Medulla oblongata (tissue), 1 donor: ENCODE results near the gene SRRM3.
"Not testable (repeated sequence)": the region's sequence is repeated elsewhere in the genome, so short reads cannot be mapped to it uniquely, and the experiment has no call there.

Source experiments
- DNase-seq: peaks from one replicate; pipeline ENCODE4 v3.0.0-alpha.2; 2015; ENCODE audit errors: extremely low spot score

Gene SRRM3

DNA sequence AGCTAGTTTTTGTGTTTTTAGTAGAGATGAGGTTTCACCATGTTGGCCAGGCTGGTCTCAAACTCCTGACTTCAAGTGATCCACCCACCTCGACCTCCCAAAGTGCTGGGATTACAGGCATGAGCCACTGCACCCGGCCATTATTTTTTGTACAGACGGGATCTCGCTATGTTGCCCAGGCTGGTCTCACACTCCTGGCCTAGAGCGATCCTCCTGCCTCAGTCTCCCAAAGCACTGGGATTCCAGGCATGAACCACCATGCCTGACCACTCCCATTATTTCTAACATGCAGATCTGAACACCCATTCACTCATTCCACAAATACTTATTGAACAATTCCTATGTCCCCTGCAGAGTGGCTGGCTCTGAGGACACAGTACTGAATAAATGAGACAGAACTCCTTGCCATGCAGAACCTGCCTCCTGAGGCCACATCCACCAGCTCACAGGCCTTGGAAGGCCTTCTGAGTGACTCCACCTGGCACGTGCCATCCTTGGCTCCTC, 89.2 kb downstream of the SRRM3 start:
- DNase-seq = not testable (repeated sequence)

DNA sequence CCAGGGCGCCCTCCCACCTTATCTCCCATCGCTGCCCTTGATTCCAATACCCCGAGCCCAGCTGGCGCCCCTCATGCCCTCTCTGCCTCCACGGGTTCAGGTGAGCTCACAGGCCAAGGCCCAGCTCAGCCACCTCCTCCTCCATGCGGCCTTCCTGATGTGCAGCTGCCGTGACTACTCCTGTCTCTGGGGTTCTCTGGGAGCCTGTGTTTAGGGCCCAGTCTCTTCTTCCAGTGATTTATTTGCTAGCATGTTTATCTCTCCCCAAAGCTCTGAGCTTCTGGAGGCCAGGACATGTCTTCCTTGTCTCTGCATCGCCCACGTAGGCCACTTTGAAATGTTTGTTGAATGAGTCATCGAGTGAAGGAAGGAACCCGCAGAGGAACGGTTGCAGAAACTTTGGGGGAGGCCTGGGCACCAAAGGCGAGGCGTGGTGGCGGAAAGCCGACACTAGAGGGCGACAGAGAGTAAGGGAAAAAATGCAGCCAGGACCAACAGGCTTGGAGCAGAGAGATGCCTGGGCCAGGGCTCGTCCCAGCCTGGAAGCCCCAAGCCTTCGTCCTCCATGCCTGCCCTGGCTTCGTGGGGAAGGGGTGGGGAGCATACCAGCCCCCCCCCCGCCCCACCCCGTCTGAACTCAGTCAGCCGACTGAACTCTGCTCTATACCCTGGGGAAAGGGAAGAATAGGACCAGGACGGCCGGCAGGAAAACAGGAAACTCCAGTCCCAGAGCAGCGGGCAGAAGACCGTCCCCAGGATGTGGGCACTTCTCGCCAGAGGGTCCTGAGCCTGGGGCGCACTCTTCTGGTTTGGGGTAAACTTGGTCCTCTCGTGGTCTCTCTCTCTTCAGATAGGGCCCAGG, 89.9 kb downstream of the SRRM3 start:
- peak; percentile 95 for DNase-seq

DNA sequence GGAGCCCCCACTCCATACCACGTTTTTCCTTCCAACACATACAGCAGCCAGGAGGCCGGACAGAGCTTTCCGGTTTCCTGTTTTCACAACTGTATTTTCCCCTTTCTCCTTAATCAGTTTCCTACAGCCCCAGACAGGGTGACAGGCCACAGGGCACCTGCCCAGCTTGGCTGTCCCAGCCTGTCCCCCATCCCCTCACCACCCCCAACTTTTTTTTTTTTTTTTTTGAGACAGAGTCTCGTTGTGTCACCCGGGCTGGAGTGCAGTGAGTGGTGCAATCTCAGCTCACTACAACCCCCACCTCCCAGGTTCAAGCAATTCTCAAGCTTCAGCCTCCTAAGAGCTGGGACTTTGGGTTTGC, 90.5 kb downstream of the SRRM3 start:
- DNase-seq = no peak

DNA sequence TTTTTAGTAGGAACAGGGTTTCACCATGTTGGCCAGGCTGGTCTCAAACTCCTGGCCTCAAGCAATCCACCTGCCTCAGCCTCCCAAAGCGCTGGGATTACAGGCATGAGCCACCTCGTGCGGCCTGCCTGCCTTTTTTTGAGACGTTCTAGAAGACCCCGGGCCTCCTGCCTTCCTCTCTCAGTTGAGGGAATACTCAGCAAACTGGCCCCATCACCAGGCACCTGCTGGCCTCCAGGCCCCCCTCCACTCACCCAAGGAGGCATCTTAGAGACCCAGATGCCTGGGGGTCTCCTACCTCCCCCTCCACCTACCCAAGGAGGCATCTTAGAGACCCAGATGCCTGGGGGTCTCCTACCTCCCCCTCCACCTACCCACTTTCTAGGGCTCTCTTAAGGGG, 91.2 kb downstream of the SRRM3 start:
- DNase-seq = not testable (repeated sequence)

DNA sequence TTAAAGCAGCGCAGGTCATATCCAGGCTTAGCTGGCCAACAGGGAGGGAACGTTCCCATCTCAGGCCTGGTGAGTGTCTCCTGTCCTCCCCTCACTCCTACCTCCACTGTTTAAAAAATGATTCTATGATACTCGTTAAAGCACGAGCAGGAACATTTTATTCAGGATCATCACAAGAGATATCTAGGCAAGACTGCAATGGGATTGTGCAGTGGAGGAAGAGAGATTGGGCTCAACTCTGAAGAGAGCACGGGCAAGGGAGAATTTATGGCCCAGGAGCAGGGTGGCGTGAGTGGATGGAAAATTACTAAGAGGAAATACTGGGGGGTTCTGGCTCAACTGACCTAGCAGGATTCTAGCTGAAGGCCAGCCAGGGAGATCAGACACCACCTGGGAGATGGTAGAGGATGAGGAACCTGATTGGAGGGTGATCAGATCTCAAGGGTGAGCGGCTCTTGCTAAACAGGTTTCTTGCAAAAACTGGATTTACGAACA, 91.8 kb downstream of the SRRM3 start:
- DNase-seq = no peak

DNA sequence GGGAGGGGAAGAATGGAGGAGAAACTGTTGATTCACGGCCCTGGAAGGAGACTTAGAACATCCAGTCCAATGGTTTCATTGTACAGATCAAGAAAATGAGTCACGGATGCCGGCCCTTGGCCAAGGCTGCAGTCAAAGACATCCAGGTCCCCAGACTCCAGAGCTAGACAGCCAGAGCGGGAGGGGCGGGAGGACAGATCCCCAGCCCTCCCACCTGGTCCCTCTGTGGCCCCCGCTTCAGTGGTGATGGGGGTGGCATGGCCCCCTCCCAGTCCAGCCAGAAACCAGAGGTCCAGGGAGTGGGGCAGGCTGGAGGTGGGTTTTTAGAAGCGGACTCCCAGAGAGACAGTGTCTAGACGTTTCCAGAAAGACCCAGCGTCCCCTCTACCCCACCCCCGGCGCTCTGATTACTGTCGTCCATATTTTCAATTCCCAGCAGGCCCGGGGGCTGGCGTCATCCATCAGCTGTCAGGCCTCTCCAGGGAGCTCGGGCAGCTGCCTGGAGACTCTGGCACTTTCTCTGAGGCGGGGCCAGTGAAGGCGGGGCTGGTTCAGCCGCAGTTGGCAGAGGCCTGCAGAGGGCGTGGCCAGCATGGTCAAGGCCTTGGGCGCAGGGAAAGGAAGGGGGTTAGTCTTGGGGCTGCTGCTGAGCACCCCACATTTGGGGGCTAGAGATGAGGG, 92.8 kb downstream of the SRRM3 start:
- peak; percentile 98 for DNase-seq

DNA sequence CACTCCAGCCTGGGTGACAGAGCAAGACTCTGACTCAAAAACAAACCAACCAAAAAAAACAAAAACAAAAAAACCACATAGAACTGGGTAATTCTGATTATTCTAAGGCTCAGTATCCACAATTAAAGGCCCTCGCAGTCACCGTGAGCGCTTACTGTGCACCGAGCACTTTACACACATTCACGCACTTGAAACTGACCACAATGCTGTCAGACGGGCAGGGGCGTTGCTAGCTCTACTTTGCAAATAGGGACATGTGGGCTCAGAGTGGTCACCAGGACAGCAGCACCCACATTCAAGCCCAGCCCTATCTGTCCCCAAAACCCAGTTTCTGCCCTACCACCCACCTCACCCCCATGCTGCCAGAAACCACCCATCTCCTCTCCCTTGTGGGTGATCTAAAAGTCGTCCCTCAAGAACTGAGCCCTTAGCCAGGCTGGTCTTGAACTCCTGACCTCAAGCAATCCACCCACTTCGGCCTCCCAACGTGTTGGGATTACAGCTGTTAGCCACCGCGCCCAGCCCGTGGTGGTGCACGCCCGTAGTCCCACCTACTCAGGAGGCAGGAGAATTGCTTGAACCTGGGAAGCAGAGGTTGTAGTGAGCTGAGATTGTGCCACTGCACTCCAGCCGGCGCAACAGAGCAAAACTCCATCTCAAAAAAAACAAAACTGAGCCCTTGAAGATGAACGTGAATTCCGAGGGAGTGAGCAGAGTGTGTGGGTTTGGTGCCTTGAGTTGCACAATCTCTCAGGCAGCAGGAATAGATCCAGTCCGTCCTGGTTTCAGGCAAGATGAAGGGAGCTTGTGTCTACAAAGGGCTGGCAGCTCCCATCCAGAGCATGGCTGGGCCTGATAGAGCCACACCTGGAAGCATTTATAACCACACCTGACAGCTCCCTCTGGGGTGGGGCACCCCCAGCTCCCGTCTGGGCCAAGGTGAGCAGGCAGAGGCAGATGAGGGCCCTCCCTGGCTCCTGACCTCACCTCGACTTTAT, 95.3 kb downstream of the SRRM3 start:
- no peak for DNase-seq

DNA sequence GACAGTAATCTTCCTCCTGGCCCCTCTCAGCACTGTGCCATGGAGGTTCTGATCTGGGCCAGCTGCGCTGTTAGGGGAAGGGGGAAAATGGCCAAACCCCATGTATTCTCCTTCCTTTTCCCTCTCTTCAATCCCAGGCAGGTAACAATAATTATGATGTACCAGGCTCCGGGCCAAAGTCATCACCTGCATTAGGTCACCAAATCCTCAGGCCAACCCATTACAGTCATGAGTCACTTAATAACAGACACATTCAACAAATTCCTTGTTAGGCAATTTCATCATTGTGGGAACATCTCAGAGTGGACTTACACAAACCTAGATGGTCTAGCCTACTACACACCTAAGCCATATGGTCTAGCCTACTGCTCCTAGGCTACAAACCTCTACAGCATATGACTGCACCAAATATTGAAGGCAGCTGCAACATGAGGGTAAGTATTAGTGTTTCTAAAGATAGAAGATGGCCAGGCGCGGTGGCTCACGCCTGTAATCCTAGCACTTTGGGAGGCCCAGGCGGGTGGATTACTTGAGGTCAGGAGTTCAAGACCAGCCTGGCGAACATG, 98.6 kb downstream of the SRRM3 start:
- no peak for DNase-seq

DNA sequence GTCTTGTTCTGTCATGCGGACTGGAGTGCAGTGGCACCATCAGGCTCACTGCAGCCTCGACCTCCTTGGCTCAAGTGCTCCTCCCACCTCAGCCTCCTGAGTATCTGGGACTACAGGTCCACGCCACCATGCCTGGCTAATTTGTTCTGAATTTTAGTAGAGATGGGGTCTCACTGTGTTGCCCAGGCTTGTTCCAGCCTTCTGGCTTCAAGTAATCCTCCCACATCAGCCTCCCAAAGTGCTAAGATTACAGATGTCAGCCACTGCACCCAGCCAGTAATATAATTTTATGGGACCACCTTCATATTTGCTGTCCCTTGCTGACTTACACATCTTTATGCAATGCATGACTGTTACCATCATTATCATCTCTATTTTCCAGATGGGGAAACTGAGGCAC, 99.3 kb downstream of the SRRM3 start:
- DNase-seq = no peak

DNA sequence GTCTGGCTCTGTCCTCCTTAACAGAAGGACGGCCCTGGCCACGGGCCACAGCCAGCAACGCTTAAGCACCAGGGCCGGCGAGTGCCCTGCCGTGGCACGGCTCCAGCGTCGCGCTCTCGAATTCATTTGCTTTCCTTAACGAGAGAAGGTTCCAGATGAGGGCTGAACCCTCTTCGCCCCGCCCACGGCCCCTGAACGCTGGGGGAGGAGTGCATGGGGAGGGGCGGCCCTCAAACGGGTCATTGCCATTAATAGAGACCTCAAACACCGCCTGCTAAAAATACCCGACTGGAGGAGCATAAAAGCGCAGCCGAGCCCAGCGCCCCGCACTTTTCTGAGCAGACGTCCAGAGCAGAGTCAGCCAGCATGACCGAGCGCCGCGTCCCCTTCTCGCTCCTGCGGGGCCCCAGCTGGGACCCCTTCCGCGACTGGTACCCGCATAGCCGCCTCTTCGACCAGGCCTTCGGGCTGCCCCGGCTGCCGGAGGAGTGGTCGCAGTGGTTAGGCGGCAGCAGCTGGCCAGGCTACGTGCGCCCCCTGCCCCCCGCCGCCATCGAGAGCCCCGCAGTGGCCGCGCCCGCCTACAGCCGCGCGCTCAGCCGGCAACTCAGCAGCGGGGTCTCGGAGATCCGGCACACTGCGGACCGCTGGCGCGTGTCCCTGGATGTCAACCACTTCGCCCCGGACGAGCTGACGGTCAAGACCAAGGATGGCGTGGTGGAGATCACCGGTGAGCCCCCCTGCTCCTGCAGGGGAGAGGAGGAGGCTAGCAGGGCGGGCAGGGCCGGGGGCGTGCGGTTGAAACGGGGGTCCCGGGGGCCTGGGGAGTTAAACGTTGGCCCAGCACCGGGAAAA, 100.9 kb downstream of the SRRM3 start, which contains the start of gene HSPB1:
Gene HSPB1 (plus strand): TSS at position 327 of the 855 bp plus-strand sequence. CDS start 40 bp downstream, at position 367.
- DNase-seq = peak; percentile 92

DNA sequence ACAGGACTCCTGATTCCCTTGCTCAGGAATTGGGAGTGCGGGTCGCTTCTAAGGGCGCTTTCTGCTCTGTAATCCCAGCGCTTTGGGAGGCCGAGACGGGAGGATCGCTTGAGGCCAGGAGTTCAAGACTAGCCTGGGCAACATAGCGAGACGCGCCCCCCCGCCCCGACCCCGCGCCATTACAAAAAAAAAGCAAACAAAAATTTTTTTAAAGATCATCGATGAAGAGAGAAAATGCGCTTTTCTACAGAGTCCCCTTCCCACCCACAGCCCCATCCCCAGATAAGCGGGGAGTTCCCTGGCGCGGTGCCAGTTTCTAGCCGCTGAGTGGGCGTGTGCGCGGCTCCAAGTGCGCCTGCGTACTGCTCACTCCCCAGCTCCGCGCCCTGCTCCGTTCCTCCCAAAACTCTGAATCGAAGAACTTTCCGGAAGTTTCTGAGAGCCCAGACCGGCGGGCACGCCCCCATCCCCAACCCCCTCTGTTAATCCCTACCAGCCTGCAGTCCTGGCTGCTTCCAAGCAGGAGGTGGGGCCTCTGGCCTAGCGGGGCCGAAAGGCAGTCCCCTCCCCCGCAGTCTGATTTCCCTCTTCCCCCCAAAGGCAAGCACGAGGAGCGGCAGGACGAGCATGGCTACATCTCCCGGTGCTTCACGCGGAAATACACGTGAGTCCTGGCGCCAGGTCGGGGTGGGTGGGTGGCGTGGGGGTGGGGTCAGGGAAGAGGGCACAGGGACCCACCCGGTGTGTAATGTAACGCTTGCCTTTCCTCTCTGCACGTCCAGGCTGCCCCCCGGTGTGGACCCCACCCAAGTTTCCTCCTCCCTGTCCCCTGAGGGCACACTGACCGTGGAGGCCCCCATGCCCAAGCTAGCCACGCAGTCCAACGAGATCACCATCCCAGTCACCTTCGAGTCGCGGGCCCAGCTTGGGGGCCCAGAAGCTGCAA, 101.8 kb downstream of the SRRM3 start:
- DNase-seq = peak; percentile 79

DNA sequence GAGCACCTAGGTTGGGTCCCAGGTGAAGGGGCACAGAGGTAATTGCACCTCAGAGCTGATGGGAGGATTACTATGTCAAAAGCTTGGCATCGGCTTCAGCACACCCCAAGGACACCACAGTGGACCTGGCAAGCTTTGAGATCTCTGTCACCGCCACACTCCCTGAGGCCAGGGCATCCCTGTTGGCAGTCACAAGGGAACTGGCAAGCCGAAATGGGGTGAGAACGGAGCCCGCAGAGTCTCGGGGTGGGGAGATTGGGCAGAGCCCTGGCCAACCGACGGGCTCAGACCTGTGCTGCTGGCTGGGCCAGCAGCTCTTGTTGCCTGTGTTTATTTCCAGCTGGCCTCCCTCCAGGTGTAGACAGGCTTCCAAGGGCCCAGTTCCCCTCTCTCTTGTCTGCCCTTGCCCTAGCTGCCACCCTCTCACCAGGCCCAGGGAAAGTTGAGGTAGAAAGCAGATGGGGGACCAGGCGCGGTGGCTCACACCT, 103.2 kb downstream of the SRRM3 start:
- peak; percentile 86 for DNase-seq

DNA sequence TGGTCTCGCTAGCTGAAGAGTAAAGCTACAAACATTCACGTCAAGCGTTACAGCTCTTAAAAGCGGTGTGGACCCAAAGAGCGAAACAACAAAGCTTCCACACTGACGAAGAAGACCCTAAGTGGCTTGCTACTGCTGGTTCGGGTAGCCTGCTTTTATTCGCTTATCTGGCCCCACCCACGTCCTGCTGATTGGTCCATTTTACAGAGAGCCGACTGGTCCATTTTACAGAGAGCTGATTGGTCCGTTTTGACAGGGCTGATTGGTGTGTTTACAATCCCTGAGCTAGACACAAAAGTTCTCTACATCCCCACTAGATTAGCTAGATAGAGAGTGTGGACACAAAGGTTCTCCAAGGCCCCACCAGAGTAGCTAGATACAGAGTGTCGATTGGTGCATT, 107.2 kb downstream of the SRRM3 start:
- DNase-seq = not testable (repeated sequence)

DNA sequence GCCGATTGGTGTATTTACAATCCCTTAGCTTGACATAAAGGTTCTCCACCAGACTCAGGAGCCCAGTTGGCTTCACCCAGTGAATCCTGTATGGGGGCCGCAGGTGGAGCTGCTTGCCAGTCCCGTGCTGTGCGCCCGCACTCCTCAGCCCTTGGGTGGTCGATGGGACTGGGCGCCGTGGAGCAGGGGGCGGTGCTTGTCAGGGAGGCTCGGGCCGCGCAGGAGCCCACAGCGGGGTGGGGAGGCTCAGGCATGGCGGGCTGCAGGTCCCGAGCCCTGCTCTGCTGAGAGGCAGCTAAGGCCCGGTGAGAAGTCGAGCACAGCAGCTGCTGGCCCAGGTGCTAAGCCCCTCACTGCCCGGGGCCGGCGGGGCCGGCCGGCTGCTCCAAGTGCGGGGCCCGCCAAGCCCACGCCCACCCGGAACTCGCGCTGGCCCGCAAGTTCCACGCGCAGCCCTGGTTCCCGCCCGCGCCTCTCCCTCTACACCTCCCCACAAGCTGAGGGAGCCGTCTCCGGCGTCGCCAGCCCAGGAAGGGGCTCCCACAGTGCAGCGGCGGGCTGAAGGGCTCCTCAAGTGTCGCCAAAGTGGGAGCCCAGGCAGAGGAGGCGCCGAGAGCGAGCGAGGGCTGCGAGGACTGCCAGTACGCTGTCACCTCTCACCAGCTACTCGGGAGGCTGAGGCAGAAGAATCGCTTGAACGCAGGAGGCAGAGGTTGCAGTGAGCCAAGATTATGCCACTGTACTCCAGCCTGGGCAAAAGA, 107.8 kb downstream of the SRRM3 start:
- DNase-seq = not testable (repeated sequence)

DNA sequence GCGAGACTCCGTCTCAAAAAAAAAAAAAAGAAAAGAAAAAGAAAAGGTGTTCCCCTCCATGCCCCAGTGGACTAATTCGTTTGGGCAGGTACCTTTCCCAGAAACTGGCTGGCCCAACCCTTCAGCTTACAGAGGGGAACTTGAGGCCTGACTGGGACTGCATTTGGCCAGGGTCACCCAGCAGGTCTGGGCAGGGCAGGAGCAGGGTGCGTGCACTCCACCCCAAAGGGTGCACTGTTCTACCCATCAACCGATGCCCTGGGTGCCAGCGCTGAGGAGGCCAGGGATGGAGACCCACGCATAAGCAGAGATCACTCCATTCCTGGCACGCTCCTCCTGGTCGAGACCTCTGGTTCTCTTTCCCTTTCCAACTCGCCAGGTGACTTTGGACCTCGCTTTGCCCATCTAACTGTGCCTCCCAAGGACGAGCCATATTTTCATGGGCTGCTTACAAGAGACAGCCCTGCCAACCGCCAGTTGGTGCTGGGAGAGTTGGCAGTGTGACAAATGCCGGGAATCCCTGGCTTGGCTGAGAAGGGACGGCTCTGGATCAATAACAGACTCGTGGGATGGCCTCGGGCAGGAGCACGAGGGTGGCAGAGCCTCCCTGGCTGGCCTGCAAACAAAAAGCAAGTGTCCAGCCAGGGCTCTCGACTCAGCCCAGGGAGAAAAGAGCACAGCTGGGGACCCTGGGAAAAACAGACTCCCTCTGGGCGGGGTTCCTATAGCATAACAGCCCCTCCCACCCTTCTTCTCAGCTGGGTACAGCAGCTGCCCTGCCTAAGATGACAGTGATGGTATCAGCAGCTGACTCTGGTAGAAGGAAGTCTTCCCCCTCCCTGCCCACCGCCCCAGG, 108.6 kb downstream of the SRRM3 start:
- peak; percentile 78 for DNase-seq

DNA sequence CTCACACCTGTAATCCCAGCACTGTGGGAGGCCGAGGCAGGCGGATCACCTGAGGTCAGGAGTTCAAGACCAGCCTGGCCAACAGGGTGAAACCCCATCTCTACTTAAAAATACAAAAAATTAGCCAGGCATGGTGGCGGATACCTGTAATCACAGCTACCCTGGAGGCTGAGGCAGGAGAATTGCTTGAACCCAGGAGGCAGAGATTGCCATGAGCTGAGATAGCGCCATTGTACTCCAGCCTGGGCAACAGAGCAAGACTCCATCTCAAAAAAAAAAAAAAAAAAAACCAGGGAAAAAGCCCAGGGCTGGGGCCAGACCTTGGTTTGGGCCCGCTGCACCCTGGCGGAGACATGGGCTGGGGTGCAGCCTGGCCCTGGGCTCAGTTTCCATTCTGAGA, 110.1 kb downstream of the SRRM3 start:
- DNase-seq = not testable (repeated sequence)
